OCI-LY1 (cell line): Measurements from ENCODE around the gene PARVA.

Experiments used
- H2AFZ ChIP-seq: fragments of 200-600 bp; sonication (generic), shearing (Covaris generic); 2 replicates; pipeline ENCODE4 v1.6.0; 2014; ENCODE audit warnings: antibody characterized with exemption, mild to moderate bottlenecking, low read length
- H3F3A ChIP-seq: fragments of 200-600 bp; sonication (generic), shearing (Covaris generic); 2 replicates; pipeline ENCODE4 v1.6.0; 2014; ENCODE audit warnings: mild to moderate bottlenecking, antibody characterized with exemption, low read length, moderate library complexity; ENCODE audit not compliant: insufficient read depth
- H3K27ac ChIP-seq: fragments of 200-600 bp; sonication (generic); 2 replicates; pipeline ENCODE4 v1.5.1; 2014; ENCODE audit warnings: low read length, mixed run types, mild to moderate bottlenecking, low read depth; ENCODE audit not compliant: poor library complexity, severe bottlenecking
- H3K27me3 ChIP-seq: fragments of 200-600 bp; sonication (generic); 2 replicates; pipeline ENCODE4 v1.6.0; 2014; ENCODE audit warnings: antibody characterized with exemption, mild to moderate bottlenecking, low read length, moderate library complexity; ENCODE audit not compliant: insufficient read depth
- H3K36me3 ChIP-seq: fragments of 200-600 bp; sonication (generic); 2 replicates; pipeline ENCODE4 v1.6.1; 2014; ENCODE audit warnings: mild to moderate bottlenecking, antibody characterized with exemption, low read length, moderate library complexity, mixed read lengths; ENCODE audit not compliant: insufficient read depth
- H3K4me1 ChIP-seq: fragments of 200-600 bp; sonication (generic); 2 replicates; pipeline ENCODE4 v1.5.1; 2014; ENCODE audit warnings: mild to moderate bottlenecking, low read length, moderate library complexity; ENCODE audit not compliant: insufficient read depth, severe bottlenecking
- H3K4me2 ChIP-seq: fragments of 200-600 bp; sonication (generic), shearing (Covaris generic); 2 replicates; pipeline ENCODE4 v1.6.1; 2014; ENCODE audit warnings: low read length
- H3K4me3 ChIP-seq: fragments of 200-600 bp; sonication (generic); 2 replicates; pipeline ENCODE4 v1.5.1; 2014; ENCODE audit warnings: low read length, low read depth, mild to moderate bottlenecking, mixed read lengths; ENCODE audit not compliant: poor library complexity, severe bottlenecking
- H3K79me2 ChIP-seq: fragments of 200-600 bp; shearing (Covaris generic); 2 replicates; pipeline ENCODE4 v1.6.1; 2016; ENCODE audit warnings: mixed run types, low read length, mixed read lengths; ENCODE audit not compliant: insufficient read depth
- H3K9ac ChIP-seq: fragments of 200-600 bp; sonication (generic), shearing (Covaris generic); 2 replicates; pipeline ENCODE4 v1.6.1; 2014; ENCODE audit warnings: mild to moderate bottlenecking, low read length, mixed read lengths
- H3K9me2 ChIP-seq: fragments of 200-600 bp; sonication (generic), shearing (Covaris generic); 2 replicates; pipeline ENCODE4 v1.6.1; 2014; ENCODE audit warnings: low read depth, mild to moderate bottlenecking, low read length, mixed read lengths
- H3K9me3 ChIP-seq: fragments of 200-600 bp; shearing (Covaris generic); 2 replicates; pipeline ENCODE4 v1.6.1; 2014; ENCODE audit warnings: low read length, mixed read lengths
- H4K20me1 ChIP-seq: fragments of 200-600 bp; sonication (generic), shearing (Covaris generic); 2 replicates; pipeline ENCODE4 v1.6.0; 2016; ENCODE audit warnings: mild to moderate bottlenecking, low read length; ENCODE audit not compliant: insufficient read depth
- CTCF ChIP-seq: fragments of 200-600 bp; sonication (generic), shearing (Covaris generic); IDR thresholded peaks from 2 replicates; pipeline ENCODE4 v1.5.1; 2017; ENCODE audit warnings: mild to moderate bottlenecking, antibody characterized with exemption, low read length, moderate library complexity, mixed read lengths
- EZH2 ChIP-seq: fragments of 200-600 bp; sonication (generic), shearing (Covaris generic); IDR thresholded peaks from 2 replicates; pipeline ENCODE4 v1.8.0; 2017; ENCODE audit warnings: borderline replicate concordance, mixed run types, mild to moderate bottlenecking, antibody characterized with exemption, low read length, moderate library complexity, mixed read lengths

PARVA gene

GRCh38 chr11:12446863-12447262, 69.5 kb downstream of the PARVA start:
- H3K9me2 ChIP-seq = no peaks in the 10 kb centered on the region
- H3K4me3 ChIP-seq = no peak overlapping the region
- H3K79me2 ChIP-seq = no peaks in the 10 kb centered on the region
- H3K9me3 ChIP-seq = no peaks in the 10 kb centered on the region
- no peaks in the 10 kb centered on the region for H4K20me1 ChIP-seq
- no peaks in the 10 kb centered on the region for H3K27me3 ChIP-seq
- no peaks in the 10 kb centered on the region for H3K36me3 ChIP-seq
- H3K27ac ChIP-seq = no peak overlapping the region
- H3K9ac ChIP-seq = no peak overlapping the region
- no peak overlapping the region for H3K4me2 ChIP-seq
- H2AFZ ChIP-seq = no peak overlapping the region
- no peaks in the 10 kb centered on the region for H3F3A ChIP-seq
- no peaks in the 10 kb centered on the region for H3K4me1 ChIP-seq
- TF ChIP-seq EZH2 = no peak
- TF ChIP-seq CTCF = no peak

- TF ChIP-seq EZH2 = no peak
- no peak for TF ChIP-seq CTCF
- Histone ChIP-seq H3K36me3 (no peaks in the 10 kb centered on the region), H3K4me2 (no peak overlapping the region), H3K27ac (no peak overlapping the region), H3K9ac (no peak overlapping the region), H4K20me1 (no peaks in the 10 kb centered on the region), H3K4me3 (no peak overlapping the region), H3K79me2 (no peaks in the 10 kb centered on the region), H3K9me2 (no peaks in the 10 kb centered on the region), H3K9me3 (no peaks in the 10 kb centered on the region), H3K27me3 (no peaks in the 10 kb centered on the region), H2AFZ (no peak overlapping the region), H3K4me1 (no peaks in the 10 kb centered on the region), H3F3A (no peaks in the 10 kb centered on the region)
Measured at GRCh38 chr11:12448131-12448939, 71.0 kb downstream of the PARVA start.

GRCh38 chr11:12449961-12450715, 72.8 kb downstream of the PARVA start:
- Histone ChIP-seq H3K4me2 (no peak overlapping the region), H3K27ac (no peak overlapping the region)

More at GRCh38 chr11:12449961-12450715, 72.8 kb downstream of the PARVA start:
- Histone ChIP-seq H3K4me1 (no peaks in the 10 kb centered on the region), H3F3A (no peaks in the 10 kb centered on the region), H3K79me2 (no peaks in the 10 kb centered on the region), H3K9me3 (no peaks in the 10 kb centered on the region), H3K36me3 (no peaks in the 10 kb centered on the region), H3K9ac (no peak overlapping the region), H3K27me3 (no peaks in the 10 kb centered on the region), H3K9me2 (no peaks in the 10 kb centered on the region), H4K20me1 (no peaks in the 10 kb centered on the region), H3K4me3 (no peak overlapping the region), H2AFZ (no peak overlapping the region)
- TF ChIP-seq CTCF (no peak), EZH2 (no peak)
